GM21390 (cell line): ENCODE data around the gene LYRM4.
A peak's percentile ranks its signal among the peaks of the same experiment; 100 is the strongest.

Source experiments
- ATAC-seq: cut with Tn5 transposase; IDR thresholded peaks from one replicate; pipeline ENCODE4 v1.9.1; 2021; ENCODE audit not compliant: unreplicated experiment

The LYRM4 gene

GRCh38 chr6:5178806-5179205, 81.9 kb downstream of the LYRM4 start:
- no peak for ATAC-seq

DNA sequence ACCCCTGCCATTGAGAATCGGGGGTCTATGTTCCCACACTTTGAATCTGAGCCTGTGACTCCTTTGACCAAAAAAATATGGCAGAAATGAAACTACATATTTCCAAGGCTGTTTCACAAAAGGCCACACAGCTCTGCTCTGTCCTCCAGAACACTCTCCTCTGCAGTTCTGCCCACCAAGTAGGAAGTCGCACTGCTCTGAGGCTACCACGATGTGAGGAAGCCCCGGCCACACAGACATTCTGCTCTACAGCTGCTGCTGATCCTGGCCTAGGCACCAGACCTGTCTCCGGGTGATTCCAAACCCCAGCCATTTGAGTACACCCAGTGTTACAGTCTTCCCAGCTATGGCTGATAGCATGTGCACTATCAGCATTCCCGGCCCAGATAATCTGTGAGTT, 85.1 kb downstream of the LYRM4 start:
- ATAC-seq = no peak

GRCh38 chr6:5174756-5175549, 85.8 kb downstream of the LYRM4 start:
- ATAC-seq = peak; percentile 8

- ATAC-seq = peak; percentile 97
Measured at GRCh38 chr6:5174244-5174643, 86.5 kb downstream of the LYRM4 start.

GRCh38 chr6:5173810-5174209, 86.9 kb downstream of the LYRM4 start:
- peak; percentile 37 for ATAC-seq

- no peak for ATAC-seq
Measured at GRCh38 chr6:5172897-5173474, 87.8 kb downstream of the LYRM4 start.

DNA sequence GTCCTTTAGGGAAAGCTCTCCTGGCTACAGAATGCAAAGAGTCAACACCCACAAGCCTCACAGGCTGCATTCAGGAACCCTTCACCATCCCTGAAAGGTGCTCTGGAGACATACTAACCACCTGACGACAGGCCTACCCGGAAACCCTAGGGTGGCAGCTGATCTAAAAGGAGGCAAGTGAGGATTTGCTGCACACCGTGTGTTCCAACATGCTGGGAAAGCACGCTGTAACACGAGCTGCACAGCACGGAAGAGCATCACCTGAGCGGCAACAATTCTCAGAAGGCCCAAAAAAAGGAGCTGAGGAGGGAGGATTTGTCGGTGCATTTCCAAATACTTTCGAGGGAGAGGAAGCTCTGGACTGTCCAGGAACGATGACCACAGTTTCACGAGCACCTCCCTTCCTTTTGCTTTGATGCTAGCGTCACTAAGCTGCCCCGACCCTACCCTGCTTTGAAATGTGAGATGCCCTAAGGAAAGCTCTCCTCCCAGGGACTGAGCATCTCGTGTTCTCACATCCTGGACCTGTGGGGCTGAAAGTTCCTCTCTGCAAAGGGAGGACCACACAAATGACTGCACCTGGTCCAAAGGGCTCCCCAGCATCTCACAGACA, 88.6 kb downstream of the LYRM4 start:
- no peak for ATAC-seq

DNA sequence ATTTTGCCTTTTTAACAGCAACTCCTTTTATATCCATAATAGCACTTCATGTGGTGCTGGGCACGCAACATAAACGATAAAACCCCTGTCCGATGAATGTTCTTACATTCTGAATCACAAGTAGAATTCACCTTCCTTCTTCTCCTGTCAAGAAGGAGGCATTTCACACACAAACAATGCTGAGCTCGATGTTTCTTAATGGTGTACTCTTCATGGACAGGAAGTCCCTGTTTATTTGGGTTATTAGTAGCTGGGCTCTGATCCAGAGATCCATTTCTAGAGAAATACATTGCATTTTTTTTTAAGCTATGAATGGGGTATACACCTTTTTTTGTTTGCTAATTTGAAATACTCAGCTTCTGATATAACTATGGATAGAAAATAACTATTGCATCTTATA, 93.2 kb downstream of the LYRM4 start:
- no peak for ATAC-seq

GRCh38 chr6:5164092-5164491, 96.7 kb downstream of the LYRM4 start:
- ATAC-seq = no peak

GRCh38 chr6:5163247-5163646, 97.5 kb downstream of the LYRM4 start:
- ATAC-seq = no peak

GRCh38 chr6:5162355-5162754, 98.4 kb downstream of the LYRM4 start:
- ATAC-seq = no peak

DNA sequence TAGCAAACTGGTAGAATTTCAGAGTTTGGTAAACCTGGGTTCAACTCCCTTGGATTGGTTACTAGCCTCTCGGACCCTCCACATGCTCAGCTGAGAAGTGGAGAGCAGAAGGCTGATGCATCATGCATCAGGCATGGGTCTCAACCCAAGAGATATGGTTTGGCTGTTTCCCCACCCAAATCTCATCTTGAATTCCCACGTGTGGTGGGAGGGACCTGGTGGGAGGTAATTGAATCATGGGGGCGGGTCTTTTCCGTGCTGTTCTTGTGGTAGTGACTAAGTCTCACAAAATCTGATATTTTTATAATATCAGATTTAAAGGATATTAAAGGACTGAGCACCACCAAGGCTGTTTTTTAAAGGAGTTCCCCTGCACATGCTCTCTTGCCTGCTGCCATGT, 100.5 kb downstream of the LYRM4 start:
- ATAC-seq = no peak

DNA sequence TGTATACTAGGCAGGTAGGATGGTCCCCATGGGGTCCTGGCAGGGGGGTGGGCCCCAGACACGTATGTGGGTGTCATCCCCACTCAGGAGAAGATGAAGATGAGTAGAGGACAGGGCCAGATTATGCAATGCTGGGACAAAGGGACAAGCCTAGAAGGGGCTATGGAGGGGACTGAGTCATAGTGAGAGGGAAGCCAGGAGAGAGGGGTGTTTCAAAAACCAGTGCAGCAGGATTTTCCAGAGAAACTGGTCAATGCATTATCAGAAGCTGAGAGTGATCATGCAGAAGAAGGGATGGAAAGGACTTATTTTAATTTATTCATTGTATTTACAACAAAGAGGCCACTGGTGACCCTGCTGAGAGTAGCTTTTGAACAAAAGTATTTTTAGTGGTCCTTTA, 101.6 kb downstream of the LYRM4 start:
- no peak for ATAC-seq

GRCh38 chr6:5158180-5158579, 102.6 kb downstream of the LYRM4 start:
- no peak for ATAC-seq

- ATAC-seq = no peak
Measured at GRCh38 chr6:5157621-5158138, 103.1 kb downstream of the LYRM4 start.

GRCh38 chr6:5156627-5157026, 104.1 kb downstream of the LYRM4 start:
- no peak for ATAC-seq

GRCh38 chr6:5155906-5156305, 104.8 kb downstream of the LYRM4 start:
- ATAC-seq = no peak

GRCh38 chr6:5153186-5153585, 107.6 kb downstream of the LYRM4 start:
- no peak for ATAC-seq

GRCh38 chr6:5152460-5152859, 108.3 kb downstream of the LYRM4 start:
- no peak for ATAC-seq

DNA sequence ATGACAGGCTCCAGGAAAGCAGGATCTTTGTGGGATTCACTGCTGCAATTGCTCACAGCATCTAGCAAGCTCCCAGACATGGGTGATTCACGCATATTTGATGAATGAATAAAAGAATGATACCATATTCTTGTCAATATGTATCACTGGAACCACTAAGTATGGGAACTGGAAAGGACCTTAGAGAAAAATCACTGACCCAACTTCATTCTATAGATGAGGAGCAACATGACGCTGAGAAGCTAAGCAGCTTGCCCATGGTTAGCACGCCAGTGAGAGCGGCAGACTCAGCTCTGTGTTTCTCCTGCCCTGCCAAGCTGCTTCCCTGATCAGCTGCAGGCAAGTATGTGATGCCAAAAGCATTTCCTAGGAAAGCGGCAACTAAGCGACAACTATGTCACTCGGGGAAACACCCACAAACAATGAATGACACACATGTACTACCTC, 108.8 kb downstream of the LYRM4 start:
- ATAC-seq = no peak

DNA sequence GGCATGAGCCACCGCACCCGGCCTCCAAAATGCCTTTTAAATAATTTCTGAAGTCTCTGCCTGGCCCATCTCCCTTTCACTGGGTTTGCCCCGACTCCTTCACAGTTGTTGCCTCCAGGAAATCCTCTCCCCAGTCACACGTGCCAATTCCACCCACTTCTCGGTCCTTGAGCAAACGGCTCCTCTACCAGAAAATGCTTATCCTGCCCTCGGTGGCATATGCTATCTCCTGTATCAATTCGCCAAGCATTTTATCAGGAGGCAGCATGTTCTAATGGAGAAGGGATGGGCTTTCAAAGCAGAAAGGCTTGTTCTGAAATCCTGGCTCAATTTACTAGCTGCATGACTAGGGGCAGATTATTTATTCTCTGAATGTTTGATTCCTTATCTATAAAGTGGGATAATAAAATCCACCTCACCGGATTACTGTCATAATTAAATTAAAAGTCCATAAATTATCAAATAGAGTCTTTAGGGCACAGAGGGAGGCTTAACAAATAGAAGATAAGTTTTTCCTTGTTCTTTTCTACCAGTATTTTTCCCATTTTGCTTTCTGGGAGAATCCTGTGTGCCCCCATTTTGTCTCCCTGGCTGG, 109.3 kb downstream of the LYRM4 start:
- no peak for ATAC-seq
